ENCODE results near the gene IRF2BP2. TPM values are rescaled to one million over a fixed set of nuclear protein-coding genes. Genes with fewer than 3 reads are reported as not detected.

Gene IRF2BP2
- total RNA-seq, 1 donor from 2014 or later = 72.9 TPM

GRCh38 chr1:234582681-234583301 lies 27.2 kb downstream of the IRF2BP2 start:
- no peaks in the 10 kb centered on the region for H3K27me3 ChIP-seq
- no peak for TF ChIP-seq POLR2AphosphoS5 (IDR thresholded peaks at IDR 0.05; ENCODE audit: insufficient read depth in 1 of 2, low read depth in 1 of 2)
- TF ChIP-seq, protein P1, sequence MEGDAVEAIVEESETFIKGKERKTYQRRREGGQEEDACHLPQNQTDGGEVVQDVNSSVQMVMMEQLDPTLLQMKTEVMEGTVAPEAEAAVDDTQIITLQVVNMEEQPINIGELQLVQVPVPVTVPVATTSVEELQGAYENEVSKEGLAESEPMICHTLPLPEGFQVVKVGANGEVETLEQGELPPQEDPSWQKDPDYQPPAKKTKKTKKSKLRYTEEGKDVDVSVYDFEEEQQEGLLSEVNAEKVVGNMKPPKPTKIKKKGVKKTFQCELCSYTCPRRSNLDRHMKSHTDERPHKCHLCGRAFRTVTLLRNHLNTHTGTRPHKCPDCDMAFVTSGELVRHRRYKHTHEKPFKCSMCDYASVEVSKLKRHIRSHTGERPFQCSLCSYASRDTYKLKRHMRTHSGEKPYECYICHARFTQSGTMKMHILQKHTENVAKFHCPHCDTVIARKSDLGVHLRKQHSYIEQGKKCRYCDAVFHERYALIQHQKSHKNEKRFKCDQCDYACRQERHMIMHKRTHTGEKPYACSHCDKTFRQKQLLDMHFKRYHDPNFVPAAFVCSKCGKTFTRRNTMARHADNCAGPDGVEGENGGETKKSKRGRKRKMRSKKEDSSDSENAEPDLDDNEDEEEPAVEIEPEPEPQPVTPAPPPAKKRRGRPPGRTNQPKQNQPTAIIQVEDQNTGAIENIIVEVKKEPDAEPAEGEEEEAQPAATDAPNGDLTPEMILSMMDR (IDR thresholded peaks at IDR 0.05) = no peak
- TF ChIP-seq POLR2A (IDR thresholded peaks at IDR 0.05) = no peak
- H3K4me3 ChIP-seq = no peak overlapping the region
- intact Hi-C loops (cut with DNase I) = no loop called here
- H3K4me1 ChIP-seq = peaks cover 38% of the 10 kb centered on the region
- H3K9me3 ChIP-seq = no peaks in the 10 kb centered on the region
- H3K36me3 ChIP-seq = no peaks in the 10 kb centered on the region
- peak; percentile 61 to 62 for DNase-seq (ENCODE audit: extremely low spot score in 2 of 2)
- peak overlapping the region; percentile 87 for H3K27ac ChIP-seq

GRCh38 chr1:234582186-234582585 lies 27.8 kb downstream of the IRF2BP2 start:
- Histone ChIP-seq H3K27me3 (no peaks in the 10 kb centered on the region), H3K27ac (peak overlapping the region; percentile 87), H3K4me1 (peaks cover 38% of the 10 kb centered on the region), H3K4me3 (no peak overlapping the region), H3K9me3 (no peaks in the 10 kb centered on the region), H3K36me3 (no peaks in the 10 kb centered on the region)
- intact Hi-C loops (cut with DNase I) = no loop called here
- TF ChIP-seq POLR2A (IDR thresholded peaks at IDR 0.05) = no peak
- TF ChIP-seq, protein P1 (IDR thresholded peaks at IDR 0.05) = no peak
- TF ChIP-seq POLR2AphosphoS5 (IDR thresholded peaks at IDR 0.05; ENCODE audit: insufficient read depth in 1 of 2, low read depth in 1 of 2) = no peak
- peak; percentile 43 to 58 for DNase-seq (ENCODE audit: extremely low spot score in 2 of 2)

DNA sequence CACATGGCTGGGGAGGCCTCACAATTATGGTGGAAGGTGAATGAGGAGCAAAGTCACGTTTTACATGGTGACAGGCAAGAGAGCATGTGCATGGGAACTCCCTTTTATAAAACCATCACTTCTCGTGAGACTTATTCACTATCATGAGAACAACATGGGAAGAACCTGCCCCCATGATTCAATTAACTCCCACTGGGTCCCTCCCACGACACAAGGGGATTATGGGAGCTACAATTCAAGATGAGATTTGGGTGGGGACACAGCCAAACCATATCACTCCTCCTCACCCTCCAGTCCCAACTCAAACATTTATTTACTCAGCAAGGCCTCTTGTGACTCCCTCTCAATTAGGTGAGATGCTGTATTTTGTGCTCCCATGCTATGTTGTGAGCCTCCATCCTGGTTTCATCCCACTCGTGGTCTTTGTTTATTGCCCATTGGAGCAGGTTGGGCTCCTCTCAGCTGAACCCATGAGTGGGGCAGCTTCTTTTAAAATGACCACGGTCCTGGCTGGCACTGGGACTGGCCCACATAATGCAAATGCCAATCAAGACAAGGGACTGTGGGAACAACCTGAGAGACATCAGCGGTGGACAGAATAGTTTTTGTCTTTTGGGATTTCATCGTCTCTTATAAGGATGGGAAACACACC lies 28.8 kb downstream of the IRF2BP2 start:
- H3K36me3 ChIP-seq = no peaks in the 10 kb centered on the region
- no peak overlapping the region for H3K4me3 ChIP-seq
- intact Hi-C loops (cut with DNase I) = no loop called here
- TF ChIP-seq POLR2AphosphoS5 (IDR thresholded peaks at IDR 0.05; ENCODE audit: insufficient read depth in 1 of 2, low read depth in 1 of 2) (no peak), POLR2A (IDR thresholded peaks at IDR 0.05) (no peak)
- TF ChIP-seq, protein P1 (IDR thresholded peaks at IDR 0.05) = no peak
- H3K4me1 ChIP-seq = peaks cover 30% of the 10 kb centered on the region
- H3K27me3 ChIP-seq = no peaks in the 10 kb centered on the region
- H3K27ac ChIP-seq = peak overlapping the region; percentile 87
- peak; percentile 3 to 65 for DNase-seq (ENCODE audit: extremely low spot score in 2 of 2)
- H3K9me3 ChIP-seq = no peaks in the 10 kb centered on the region

DNA sequence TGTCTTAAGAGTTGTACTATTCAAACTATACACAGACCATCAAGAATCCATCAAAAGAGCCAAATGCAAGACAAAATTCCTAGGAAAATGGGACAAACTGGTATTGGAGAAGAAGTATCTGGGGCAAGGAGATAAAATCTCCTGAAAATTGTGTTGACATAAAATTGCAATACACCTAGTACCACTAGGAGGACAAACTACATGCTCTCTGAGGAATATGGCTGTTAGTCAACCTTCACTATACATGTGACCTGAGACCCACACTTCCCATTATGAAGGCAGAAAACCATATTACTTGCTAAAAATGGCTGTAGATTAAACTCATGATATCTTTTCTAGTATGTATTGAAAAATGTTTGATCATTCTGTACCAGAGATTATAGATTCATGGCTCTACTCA lies 30.0 kb downstream of the IRF2BP2 start:
- Histone ChIP-seq H3K9me3 (no peaks in the 10 kb centered on the region), H3K27ac (no peak overlapping the region), H3K4me3 (no peak overlapping the region), H3K27me3 (no peaks in the 10 kb centered on the region), H3K36me3 (no peaks in the 10 kb centered on the region), H3K4me1 (peaks cover 17% of the 10 kb centered on the region)
- intact Hi-C loops (cut with DNase I) = no loop called here
- DNase-seq (ENCODE audit: extremely low spot score in 2 of 2) = no peak
- TF ChIP-seq, protein P1 (IDR thresholded peaks at IDR 0.05) = no peak
- TF ChIP-seq POLR2AphosphoS5 (IDR thresholded peaks at IDR 0.05; ENCODE audit: insufficient read depth in 1 of 2, low read depth in 1 of 2) (no peak), POLR2A (IDR thresholded peaks at IDR 0.05) (no peak)

DNA sequence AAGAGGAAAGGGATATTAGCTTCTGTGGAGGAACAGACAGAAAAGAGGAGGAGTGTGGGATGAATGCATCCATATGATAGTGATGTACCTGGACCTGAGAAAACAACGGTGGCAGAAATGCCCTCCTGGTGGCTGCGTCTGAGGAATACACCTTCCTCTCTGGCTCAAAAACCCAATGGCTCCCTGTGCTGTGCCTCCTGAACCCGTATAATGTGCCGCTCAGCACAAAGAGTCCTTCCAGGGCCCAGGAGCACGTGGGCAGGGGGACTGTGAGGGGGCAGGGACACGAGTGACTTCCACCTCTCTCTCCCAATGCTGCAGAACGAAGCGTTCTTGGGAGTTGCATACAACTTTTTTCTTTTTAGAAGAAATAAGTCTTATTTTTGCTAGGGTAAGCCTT lies 31.2 kb downstream of the IRF2BP2 start:
- intact Hi-C loops (cut with DNase I) = no loop called here
- DNase-seq (ENCODE audit: extremely low spot score in 2 of 2) = peak; percentile 42 to 67
- Histone ChIP-seq H3K4me3 (no peak overlapping the region), H3K36me3 (no peaks in the 10 kb centered on the region), H3K27ac (no peak overlapping the region), H3K9me3 (no peaks in the 10 kb centered on the region), H3K4me1 (peaks cover 7% of the 10 kb centered on the region), H3K27me3 (no peaks in the 10 kb centered on the region)
- TF ChIP-seq POLR2A (IDR thresholded peaks at IDR 0.05) = no peak
- TF ChIP-seq POLR2AphosphoS5 (IDR thresholded peaks at IDR 0.05; ENCODE audit: insufficient read depth in 1 of 2, low read depth in 1 of 2) = no peak
- TF ChIP-seq, protein P1 (IDR thresholded peaks at IDR 0.05) = no peak
